GM12875 (cell line): ENCODE data around the gene CNGA3.

ENCODE experiments used
- H3K4me3 ChIP-seq: one replicate; pipeline ENCODE4 v1.5.1; 2011; ENCODE audit warnings: low read depth, low read length, control low read depth
- CTCF ChIP-seq: IDR thresholded peaks from 2 replicates; pipeline ENCODE4 v1.5.1; 2011; ENCODE audit warnings: low read depth, mild to moderate bottlenecking, control low read depth, inconsistent platforms, low read length, moderate library complexity, borderline replicate concordance; ENCODE audit not compliant: insufficient read depth

CNGA3 gene

GRCh38 chr2:98377544-98377943 lies 31.3 kb downstream of the CNGA3 start:
- no peak overlapping the region for H3K4me3 ChIP-seq
- no peak for TF ChIP-seq CTCF

- no peak overlapping the region for H3K4me3 ChIP-seq
- TF ChIP-seq CTCF = no peak
Measured at GRCh38 chr2:98378196-98378595, 31.9 kb downstream of the CNGA3 start.

- no peak for TF ChIP-seq CTCF
- H3K4me3 ChIP-seq = no peak overlapping the region
Measured at GRCh38 chr2:98378901-98379300, 32.6 kb downstream of the CNGA3 start.

GRCh38 chr2:98379311-98380202 lies 33.3 kb downstream of the CNGA3 start:
- no peak for TF ChIP-seq CTCF
- H3K4me3 ChIP-seq = no peak overlapping the region

GRCh38 chr2:98380203-98380535 lies 33.9 kb downstream of the CNGA3 start:
- TF ChIP-seq CTCF = no peak
- H3K4me3 ChIP-seq = no peak overlapping the region

GRCh38 chr2:98381494-98381893 lies 35.2 kb downstream of the CNGA3 start:
- H3K4me3 ChIP-seq = no peak overlapping the region
- TF ChIP-seq CTCF = no peak

- no peak for TF ChIP-seq CTCF
- no peak overlapping the region for H3K4me3 ChIP-seq
Measured at GRCh38 chr2:98382086-98382485, 35.8 kb downstream of the CNGA3 start.
